Large intestine (tissue), 3 donors: ENCODE data around the gene MRPS6. TPM values are rescaled to one million over a fixed set of nuclear protein-coding genes. Genes with fewer than 3 reads are reported as not detected.
A peak's percentile ranks its signal among the peaks of the same experiment; 100 is the strongest.

ENCODE experiments used
- DNase-seq, 2 donors: peaks; one replicate each; pipeline versions ENCODE4 v3.0.0 to v3.0.0-alpha.2; 2013
- H3K27ac ChIP-seq: one replicate; pipeline ENCODE4 v1.5.1; 2013; ENCODE audit warnings: low read length
- H3K27me3 ChIP-seq: 2 replicates; pipeline ENCODE4 v1.6.1; 2013; ENCODE audit warnings: low read length; ENCODE audit not compliant: control insufficient read depth, insufficient read depth
- H3K36me3 ChIP-seq: 2 replicates; pipeline ENCODE4 v1.6.1; 2013; ENCODE audit warnings: low read length; ENCODE audit not compliant: control insufficient read depth, insufficient read depth
- H3K4me1 ChIP-seq: one replicate; pipeline ENCODE4 v1.6.1; 2013; ENCODE audit warnings: low read length; ENCODE audit not compliant: control insufficient read depth, insufficient read depth
- H3K4me3 ChIP-seq: one replicate; pipeline ENCODE4 v1.5.1; 2013; ENCODE audit warnings: low read length
- H3K9me3 ChIP-seq: one replicate; pipeline ENCODE4 v1.6.1; 2013; ENCODE audit warnings: mild to moderate bottlenecking, low read depth, low read length, moderate library complexity; ENCODE audit not compliant: control insufficient read depth
- WGBS: methylation state at CpG from one replicate; pipeline ENCODE4 v1.1.5; 2013; ENCODE audit warnings: low lambda C conversion rate; ENCODE audit not compliant: insufficient coverage; 5-methylcytosine and 5-hydroxymethylcytosine counted together
- polyA plus RNA-seq: library from polyadenylated mRNA; unstranded; fragments of 120-200 nt; gene quantifications from one replicate; pipeline ENCODE4 v1.2.1, GENCODE V29; 2013

Gene MRPS6
- polyA plus RNA-seq, 1 donor = 111 TPM

DNA sequence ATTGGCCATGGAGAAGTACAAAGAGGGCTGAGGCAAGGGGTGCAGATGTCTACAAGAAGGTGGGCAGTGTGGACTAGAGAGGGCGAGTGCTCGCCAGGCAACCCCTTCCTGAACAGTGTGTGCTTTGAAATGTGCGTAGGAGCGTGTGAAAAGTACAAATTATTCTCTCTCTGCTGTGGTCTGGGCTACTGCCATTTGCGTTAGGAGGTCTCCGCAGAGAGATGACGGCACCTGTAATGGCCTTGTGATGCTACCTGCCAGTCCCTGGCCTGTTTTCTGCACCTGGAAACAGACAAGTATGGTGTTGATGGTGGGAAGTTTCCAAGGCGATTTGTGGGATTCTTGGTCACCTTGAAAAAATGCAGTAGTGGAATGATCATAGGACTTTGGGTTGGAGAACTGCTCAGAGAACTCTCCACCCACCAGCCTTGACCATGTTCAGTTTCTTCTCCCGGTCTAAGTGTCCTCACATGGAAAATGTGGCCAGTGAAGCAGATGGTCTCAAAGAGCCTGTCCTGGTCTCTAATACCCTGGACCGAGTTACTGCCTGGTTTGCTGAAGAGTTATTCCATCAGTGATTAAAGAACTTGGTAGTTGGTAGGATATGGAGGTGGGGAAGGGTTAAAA is 74.5 kb downstream of the MRPS6 start:
- DNase-seq = no peak
- Histone ChIP-seq H3K4me3 (no peak overlapping the region), H3K27ac (no peak overlapping the region), H3K27me3 (no peaks in the 10 kb centered on the region), H3K36me3 (peaks cover 20% of the 10 kb centered on the region), H3K4me1 (peaks cover 8% of the 10 kb centered on the region), H3K9me3 (peaks cover 7% of the 10 kb centered on the region)
- WGBS = no CpG with 5 or more reads among the region's 10 CpGs

DNA sequence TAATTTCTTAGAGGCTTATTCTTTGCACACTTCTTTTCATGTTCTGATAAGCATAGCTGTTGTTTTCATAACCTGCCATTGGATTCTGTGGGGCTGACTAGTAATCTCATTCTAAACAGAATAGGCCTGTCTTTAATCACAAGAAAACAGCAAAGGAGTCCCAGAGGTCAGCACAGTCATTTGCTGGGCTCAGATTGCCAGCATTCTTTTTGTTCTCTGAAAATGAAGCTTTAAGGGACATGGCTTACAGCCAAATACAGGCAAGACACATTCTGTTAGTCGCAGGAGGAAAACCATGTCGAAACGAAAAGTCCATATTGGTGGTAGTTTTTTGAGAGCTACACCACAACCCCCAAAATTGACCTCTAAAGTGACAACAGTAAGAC is 75.0 kb downstream of the MRPS6 start:
- Histone ChIP-seq H3K27ac (no peak overlapping the region), H3K36me3 (peaks cover 16% of the 10 kb centered on the region), H3K27me3 (no peaks in the 10 kb centered on the region), H3K4me1 (peaks cover 8% of the 10 kb centered on the region), H3K9me3 (peaks cover 7% of the 10 kb centered on the region), H3K4me3 (no peak overlapping the region)
- WGBS = no CpG with 5 or more reads among the region's 3 CpGs
- no peak for DNase-seq

DNA sequence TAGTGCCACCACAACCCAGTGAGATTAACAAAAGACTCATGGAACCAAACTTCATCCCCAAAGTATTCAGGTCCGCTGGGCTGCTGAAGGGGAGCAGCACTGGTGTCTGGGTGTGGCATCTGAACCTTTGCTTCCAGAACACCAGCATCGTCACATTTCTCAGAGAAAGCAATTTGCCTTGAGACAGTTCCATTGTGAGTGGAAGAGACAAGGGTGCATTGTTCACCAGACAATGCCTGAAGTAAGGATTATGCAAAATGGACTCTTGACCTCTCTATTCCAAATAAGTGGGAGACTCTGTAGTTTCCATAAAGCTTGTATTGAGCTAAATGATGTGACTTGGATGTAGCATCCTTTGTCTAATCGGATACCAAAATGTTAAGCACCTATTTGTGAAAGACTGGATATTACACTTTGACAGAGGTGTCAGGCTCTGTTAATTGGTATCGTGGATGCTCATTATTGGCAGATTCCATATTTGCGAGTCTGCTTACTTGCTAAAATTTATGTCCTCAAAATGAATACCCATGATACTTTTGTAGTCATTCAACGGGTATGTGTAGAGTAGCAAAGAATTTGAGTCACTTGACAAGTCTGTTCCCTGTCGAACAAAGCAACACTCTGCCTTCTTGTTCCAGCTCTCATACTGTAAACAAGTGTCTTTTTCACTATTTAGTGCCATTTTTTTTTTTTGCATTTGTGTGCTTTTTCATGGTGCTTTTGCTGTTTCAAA is 75.6 kb downstream of the MRPS6 start:
- Histone ChIP-seq H3K27me3 (no peaks in the 10 kb centered on the region), H3K9me3 (peaks cover 7% of the 10 kb centered on the region), H3K4me1 (peaks cover 8% of the 10 kb centered on the region), H3K27ac (no peak overlapping the region), H3K36me3 (peaks cover 11% of the 10 kb centered on the region), H3K4me3 (no peak overlapping the region)
- 100% methylated on average over 1 of the region's 7 CpGs for WGBS
- peak; percentile 30 to 61 for DNase-seq

DNA sequence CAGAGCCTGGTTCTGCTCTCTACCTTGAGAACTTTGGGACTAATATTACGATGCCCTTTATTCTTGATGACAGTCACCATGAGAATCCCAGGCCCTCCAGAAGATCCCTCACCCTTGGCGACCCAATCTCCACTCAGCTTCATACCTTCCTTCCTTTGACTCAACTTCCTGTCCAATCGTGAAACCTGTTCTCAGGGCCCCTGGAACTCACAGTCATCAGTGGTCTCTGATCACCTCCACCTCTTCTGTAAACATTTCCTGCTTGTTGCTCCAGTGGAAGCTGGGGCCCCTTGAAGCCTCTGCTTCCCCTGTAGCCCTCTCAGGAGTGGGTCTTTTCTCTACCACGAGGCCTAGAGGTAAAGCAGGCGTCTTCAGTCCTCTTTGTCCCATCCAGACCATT is 79.1 kb downstream of the MRPS6 start:
- Histone ChIP-seq H3K4me1 (peaks cover 11% of the 10 kb centered on the region), H3K9me3 (peaks cover 7% of the 10 kb centered on the region), H3K27ac (no peak overlapping the region), H3K27me3 (no peaks in the 10 kb centered on the region), H3K36me3 (no peaks in the 10 kb centered on the region), H3K4me3 (no peak overlapping the region)
- no CpG with 5 or more reads among the region's 5 CpGs for WGBS
- DNase-seq = no peak

DNA sequence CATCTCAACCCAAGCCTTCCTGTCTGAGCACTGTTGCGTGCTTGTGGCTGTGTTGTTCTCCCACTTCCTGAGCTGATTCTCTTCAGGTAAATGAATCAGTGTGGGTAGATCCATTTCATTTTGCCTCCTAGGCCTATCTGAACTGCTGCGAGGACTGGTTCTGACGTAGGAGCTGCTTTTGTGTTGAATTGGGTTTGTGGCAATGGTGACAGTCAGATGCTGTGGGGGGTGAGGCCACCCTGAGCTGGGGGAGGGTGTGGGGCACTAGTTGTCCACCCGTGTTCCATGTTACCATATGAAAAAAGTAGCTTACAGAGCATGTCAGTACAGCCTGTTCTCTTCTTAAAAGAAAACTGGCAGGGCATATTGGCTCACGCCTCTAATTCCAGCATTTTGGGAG is 81.5 kb downstream of the MRPS6 start:
- DNase-seq = no peak
- Histone ChIP-seq H3K4me3 (no peak overlapping the region), H3K9me3 (peaks cover 21% of the 10 kb centered on the region), H3K27ac (no peak overlapping the region), H3K36me3 (no peaks in the 10 kb centered on the region), H3K4me1 (peaks cover 15% of the 10 kb centered on the region), H3K27me3 (no peaks in the 10 kb centered on the region)
- 100% methylated on average over 1 of the region's 5 CpGs for WGBS

DNA sequence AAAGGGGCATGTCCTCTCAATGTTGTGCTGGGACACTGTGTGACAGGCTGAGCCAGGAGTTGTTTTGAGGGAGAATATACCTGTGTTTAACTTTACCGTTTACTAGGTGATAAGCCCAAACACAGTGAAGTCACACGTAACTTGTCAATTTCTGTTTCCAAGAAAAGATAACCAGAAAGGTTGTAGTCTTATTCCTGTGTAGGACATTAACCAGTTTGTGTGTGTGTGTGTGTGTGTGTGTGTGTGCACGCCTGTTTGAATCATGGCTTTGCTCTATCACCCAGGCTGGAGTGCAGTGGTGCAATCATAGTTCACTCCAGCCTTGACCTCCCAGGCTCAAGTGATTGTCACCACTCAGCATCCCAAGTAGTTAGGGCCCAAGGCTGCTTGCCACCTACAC is 83.6 kb downstream of the MRPS6 start:
- DNase-seq = peak; percentile 75 to 90
- WGBS = no CpG with 5 or more reads among the region's 3 CpGs

DNA sequence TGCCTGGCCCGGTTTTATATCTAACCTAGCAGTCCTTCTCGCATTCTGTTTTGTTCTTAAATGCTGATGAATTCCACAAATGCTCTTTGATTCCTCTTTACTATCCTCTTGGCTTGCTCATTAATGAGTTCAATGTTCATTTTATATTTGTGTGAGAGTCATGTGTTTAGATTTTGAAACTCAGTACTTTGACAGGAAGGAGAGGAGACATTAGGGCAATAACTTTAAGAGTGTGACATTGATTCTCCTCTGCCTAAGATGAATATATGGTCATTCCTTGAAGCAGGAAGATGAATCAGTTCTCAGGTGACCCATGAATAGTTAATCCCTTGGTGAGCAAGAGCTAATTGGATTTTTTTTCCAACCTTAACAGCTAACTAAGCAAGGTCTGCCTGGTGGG is 84.1 kb downstream of the MRPS6 start:
- no peaks in the 10 kb centered on the region for H3K27me3 ChIP-seq
- H3K9me3 ChIP-seq = peaks cover 28% of the 10 kb centered on the region
- H3K36me3 ChIP-seq = no peaks in the 10 kb centered on the region
- 27% methylated on average over 2 of the region's 2 CpGs for whole genome bisulfite sequencing
- peak; percentile 85 to 95 for DNase-seq
- H3K27ac ChIP-seq = peak overlapping the region; percentile 87
- H3K4me3 ChIP-seq = no peak overlapping the region
- H3K4me1 ChIP-seq = peaks cover 15% of the 10 kb centered on the region

More for the DNA sequence above, 83.6 kb downstream of the MRPS6 start:
- H3K9me3 ChIP-seq = peaks cover 28% of the 10 kb centered on the region
- no peaks in the 10 kb centered on the region for H3K27me3 ChIP-seq
- peak overlapping the region; percentile 78 for H3K27ac ChIP-seq
- peaks cover 15% of the 10 kb centered on the region for H3K4me1 ChIP-seq
- H3K4me3 ChIP-seq = no peak overlapping the region
- no peaks in the 10 kb centered on the region for H3K36me3 ChIP-seq

DNA sequence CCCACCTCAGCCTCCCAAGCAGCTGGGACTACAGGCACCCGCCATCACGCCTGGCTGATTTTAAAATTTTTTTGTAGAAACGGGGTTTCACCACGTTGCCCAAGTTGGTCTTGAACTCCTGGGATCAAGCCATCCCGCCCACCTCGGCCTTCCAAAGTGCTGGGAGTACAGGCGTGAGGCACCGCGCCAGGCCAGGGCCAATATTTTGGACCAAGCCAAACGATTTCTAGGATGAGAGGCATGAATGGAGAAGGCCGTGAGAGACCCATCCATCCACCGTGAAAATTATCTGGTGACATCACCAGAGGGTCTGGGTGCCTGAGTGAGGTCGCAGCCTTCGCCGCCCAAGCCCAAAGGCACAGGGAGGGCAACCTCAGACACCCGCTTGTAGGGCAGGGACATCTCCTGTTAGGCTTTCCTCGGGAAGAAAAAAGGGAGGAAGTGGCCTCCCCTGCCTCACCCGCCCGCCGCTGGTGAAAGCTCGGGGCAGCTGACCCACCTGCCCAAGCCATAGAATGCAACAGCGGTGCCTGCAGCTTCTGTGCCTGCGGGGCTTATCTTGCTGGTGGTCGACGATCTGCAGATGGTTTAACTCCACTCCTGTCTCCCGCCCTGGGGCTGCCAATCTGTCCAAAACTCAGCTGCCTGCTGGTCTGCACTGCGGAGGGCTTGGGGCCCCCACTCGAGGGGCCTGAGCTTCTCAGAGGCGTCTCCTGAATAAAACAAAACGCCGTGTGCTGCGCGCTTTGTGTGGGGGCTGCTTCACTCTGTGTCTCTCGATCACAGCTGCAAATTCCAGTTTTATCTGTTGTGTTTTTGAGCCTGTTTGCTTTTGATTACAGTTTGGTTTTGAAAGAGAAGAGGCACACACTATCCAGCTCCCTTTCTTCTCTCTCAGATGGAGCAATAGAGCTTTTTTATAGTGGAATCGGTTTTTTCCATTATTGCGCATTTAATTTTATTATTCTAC is 85.8 kb downstream of the MRPS6 start:
- Histone ChIP-seq H3K36me3 (no peaks in the 10 kb centered on the region), H3K9me3 (peaks cover 27% of the 10 kb centered on the region), H3K27ac (peak overlapping the region; percentile 87), H3K27me3 (no peaks in the 10 kb centered on the region), H3K4me3 (no peak overlapping the region), H3K4me1 (peaks cover 15% of the 10 kb centered on the region)
- DNase-seq = no peak
- WGBS = 96% methylated on average over 5 of the region's 36 CpGs

DNA sequence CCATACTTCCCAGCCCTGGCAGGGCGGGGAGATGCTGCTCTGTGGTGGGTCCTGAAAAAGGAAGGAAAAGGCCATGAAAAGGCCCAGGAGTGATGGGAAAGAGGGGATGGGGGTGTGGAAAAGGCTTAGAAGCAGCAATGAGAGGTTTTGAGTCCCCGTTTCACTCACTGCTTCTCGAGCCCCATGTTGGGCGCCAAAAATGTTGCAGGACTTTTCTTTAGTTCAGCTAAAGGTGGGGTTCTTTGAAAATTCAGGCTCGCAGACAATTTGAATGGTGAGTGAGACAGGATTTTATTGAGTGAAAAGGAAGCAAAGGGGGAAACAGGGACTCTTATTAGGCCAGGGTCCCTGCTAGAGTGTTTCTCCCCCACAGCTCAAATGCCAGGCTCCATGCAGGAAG is 93.1 kb downstream of the MRPS6 start:
- H3K4me1 ChIP-seq = no peaks in the 10 kb centered on the region
- peaks cover 36% of the 10 kb centered on the region for H3K9me3 ChIP-seq
- DNase-seq = no peak
- H3K36me3 ChIP-seq = peaks cover 3% of the 10 kb centered on the region
- H3K27me3 ChIP-seq = no peaks in the 10 kb centered on the region
- no CpG with 5 or more reads among the region's 5 CpGs for WGBS
- no peak overlapping the region for H3K27ac ChIP-seq
- H3K4me3 ChIP-seq = no peak overlapping the region

DNA sequence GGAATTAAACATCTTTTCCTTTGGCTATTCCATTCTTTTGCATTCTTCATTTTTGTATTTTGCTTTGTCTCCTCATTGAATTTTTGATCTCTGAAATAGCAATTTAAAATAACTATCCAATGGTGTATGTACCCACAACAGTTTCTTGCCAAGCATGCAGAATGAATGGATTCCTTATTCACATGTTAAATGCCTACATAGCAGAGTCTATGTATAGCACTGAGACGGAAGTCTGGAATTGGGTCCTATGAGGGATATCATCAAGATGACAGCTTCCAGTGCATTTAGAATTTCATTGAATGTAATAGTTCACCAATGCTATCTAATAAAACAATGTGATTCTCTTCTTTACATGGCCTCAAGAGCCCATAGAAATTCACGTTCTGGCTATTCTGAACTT is 97.5 kb downstream of the MRPS6 start:
- Histone ChIP-seq H3K36me3 (peaks cover 3% of the 10 kb centered on the region), H3K27me3 (no peaks in the 10 kb centered on the region), H3K4me3 (no peak overlapping the region), H3K4me1 (no peaks in the 10 kb centered on the region), H3K27ac (no peak overlapping the region), H3K9me3 (peaks cover 54% of the 10 kb centered on the region)
- no peak for DNase-seq
- WGBS = 100% methylated on average over 1 of the region's 2 CpGs
